Glutamatergic neuron (in vitro differentiated cells): ENCODE data around the gene IMMP2L. TPM values are rescaled to one million over a fixed set of nuclear protein-coding genes. Genes with fewer than 3 reads are reported as not detected.

Source experiments
- DNase-seq: peaks from one replicate; pipeline ENCODE4 v3.0.0; 2022
- H3K27ac Mint-ChIP-seq: one replicate; pipeline ENCODE4 v1.8.0; 2020; ENCODE audit warnings: mild to moderate bottlenecking, mixed read lengths, inconsistent platforms; ENCODE audit not compliant: unreplicated experiment
- H3K27me3 Mint-ChIP-seq: one replicate; pipeline ENCODE4 v1.8.0; 2020; ENCODE audit warnings: mild to moderate bottlenecking, moderate library complexity, mixed read lengths, inconsistent platforms; ENCODE audit not compliant: unreplicated experiment
- H3K36me3 Mint-ChIP-seq: one replicate; pipeline ENCODE4 v1.8.0; 2020; ENCODE audit warnings: mild to moderate bottlenecking, mixed read lengths, inconsistent platforms; ENCODE audit not compliant: unreplicated experiment
- H3K4me1 Mint-ChIP-seq: one replicate; pipeline ENCODE4 v1.8.0; 2020; ENCODE audit warnings: mild to moderate bottlenecking, low read depth, mixed read lengths, inconsistent platforms; ENCODE audit not compliant: unreplicated experiment
- H3K4me3 Mint-ChIP-seq: one replicate; pipeline ENCODE4 v1.8.0; 2020; ENCODE audit warnings: mild to moderate bottlenecking, mixed read lengths, inconsistent platforms; ENCODE audit not compliant: unreplicated experiment
- H3K9me3 Mint-ChIP-seq: one replicate; pipeline ENCODE4 v1.8.0; 2020; ENCODE audit warnings: mild to moderate bottlenecking, moderate library complexity, mixed read lengths, inconsistent platforms; ENCODE audit not compliant: unreplicated experiment
- total RNA-seq: library from RNA; stranded (reverse); fragmentation: NEBNext Ultra II Directional; extraction: Animal tissue kit (Norgen Biotek cat#: 25700); gene quantifications from one replicate; pipeline ENCODE4 v1.2.1, GENCODE V29; 2021; ENCODE audit not compliant: unreplicated experiment
- TF ChIP-seq, protein P1 (sequence below): fragments of 200-600 bp; sonication (generic); IDR thresholded peaks from one replicate; pipeline ENCODE4 v1.5.0; 2021; ENCODE audit not compliant: partially characterized antibody, unreplicated experiment

Gene IMMP2L
- total RNA-seq, 1 donor from 2014 or later, result 9.6 TPM

DNA sequence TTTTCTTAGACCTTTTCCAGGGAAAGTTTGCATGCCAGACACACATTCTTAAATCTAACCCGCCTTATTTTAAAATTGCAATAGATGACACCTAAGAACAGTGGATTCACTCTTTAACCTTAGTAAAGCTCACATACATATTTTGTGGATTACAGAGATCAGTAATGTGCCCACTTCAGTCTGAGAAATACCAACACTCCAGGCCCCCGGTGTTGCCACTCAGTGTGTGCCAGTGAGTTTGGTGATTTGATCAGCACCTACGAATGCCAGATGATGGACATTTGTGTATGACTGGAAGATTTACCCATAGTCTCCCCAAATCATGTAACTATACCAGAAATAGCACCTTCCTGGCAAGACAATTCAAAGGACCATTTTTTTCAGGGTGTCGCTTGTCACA lies 468.8 kb downstream of the IMMP2L start:
- Mint-ChIP-seq H3K27ac (no peak overlapping the region), H3K4me3 (peak overlapping the region; percentile 82)

DNA sequence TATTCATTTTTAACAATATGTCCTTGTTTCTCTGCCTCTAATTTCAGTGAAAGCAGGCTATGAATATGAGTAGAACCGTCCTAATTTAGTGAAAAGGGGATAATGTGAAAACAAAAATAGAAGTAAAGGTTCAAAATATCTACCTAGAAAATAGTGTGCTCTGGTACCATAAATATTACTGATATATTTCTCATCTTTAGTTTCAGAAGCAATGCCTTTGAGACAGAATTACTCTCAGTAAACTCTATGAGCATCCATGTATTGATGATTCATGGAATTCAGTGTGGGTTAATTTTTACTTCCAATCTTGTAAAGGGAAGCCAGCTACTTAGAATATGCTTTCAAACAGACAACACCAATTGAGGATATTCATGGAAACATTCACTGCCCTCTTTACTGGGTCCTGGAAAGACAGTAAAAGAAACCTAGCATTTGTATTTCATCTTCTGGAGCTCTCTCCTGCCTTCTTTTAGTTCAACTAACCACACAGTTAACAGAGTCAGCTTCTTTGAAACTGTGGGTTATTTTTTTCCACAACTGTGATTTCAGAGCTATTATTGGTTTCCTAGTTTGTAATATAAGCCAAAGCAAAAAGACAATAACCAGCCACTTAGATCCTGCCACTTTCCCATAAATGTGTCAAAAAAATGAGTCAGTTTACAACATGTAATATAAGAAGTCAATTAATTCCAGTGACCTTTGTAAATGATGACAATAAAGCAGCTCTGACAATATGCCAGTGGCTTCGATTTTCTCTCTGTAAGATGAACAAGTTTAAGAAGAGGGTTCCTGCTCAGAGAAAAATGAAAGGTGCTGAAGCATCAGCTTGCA lies 469.7 kb downstream of the IMMP2L start:
- Mint-ChIP-seq H3K9me3 (peaks cover 6% of the 10 kb centered on the region), H3K27ac (peak overlapping the region; percentile 86), H3K4me3 (peak overlapping the region; percentile 82), H3K4me1 (peaks cover 40% of the 10 kb centered on the region), H3K27me3 (peaks cover 4% of the 10 kb centered on the region), H3K36me3 (no peaks in the 10 kb centered on the region)
- no peak for DNase-seq
- TF ChIP-seq, protein P1, sequence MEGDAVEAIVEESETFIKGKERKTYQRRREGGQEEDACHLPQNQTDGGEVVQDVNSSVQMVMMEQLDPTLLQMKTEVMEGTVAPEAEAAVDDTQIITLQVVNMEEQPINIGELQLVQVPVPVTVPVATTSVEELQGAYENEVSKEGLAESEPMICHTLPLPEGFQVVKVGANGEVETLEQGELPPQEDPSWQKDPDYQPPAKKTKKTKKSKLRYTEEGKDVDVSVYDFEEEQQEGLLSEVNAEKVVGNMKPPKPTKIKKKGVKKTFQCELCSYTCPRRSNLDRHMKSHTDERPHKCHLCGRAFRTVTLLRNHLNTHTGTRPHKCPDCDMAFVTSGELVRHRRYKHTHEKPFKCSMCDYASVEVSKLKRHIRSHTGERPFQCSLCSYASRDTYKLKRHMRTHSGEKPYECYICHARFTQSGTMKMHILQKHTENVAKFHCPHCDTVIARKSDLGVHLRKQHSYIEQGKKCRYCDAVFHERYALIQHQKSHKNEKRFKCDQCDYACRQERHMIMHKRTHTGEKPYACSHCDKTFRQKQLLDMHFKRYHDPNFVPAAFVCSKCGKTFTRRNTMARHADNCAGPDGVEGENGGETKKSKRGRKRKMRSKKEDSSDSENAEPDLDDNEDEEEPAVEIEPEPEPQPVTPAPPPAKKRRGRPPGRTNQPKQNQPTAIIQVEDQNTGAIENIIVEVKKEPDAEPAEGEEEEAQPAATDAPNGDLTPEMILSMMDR, result no peak

More for the DNA sequence above, 468.8 kb downstream of the IMMP2L start:
- no peaks in the 10 kb centered on the region for H3K36me3 Mint-ChIP-seq
- no peak for DNase-seq
- H3K4me1 Mint-ChIP-seq, result peaks cover 44% of the 10 kb centered on the region
- TF ChIP-seq, protein P1, result no peak
- peaks cover 6% of the 10 kb centered on the region for H3K9me3 Mint-ChIP-seq
- H3K27me3 Mint-ChIP-seq, result peaks cover 4% of the 10 kb centered on the region

DNA sequence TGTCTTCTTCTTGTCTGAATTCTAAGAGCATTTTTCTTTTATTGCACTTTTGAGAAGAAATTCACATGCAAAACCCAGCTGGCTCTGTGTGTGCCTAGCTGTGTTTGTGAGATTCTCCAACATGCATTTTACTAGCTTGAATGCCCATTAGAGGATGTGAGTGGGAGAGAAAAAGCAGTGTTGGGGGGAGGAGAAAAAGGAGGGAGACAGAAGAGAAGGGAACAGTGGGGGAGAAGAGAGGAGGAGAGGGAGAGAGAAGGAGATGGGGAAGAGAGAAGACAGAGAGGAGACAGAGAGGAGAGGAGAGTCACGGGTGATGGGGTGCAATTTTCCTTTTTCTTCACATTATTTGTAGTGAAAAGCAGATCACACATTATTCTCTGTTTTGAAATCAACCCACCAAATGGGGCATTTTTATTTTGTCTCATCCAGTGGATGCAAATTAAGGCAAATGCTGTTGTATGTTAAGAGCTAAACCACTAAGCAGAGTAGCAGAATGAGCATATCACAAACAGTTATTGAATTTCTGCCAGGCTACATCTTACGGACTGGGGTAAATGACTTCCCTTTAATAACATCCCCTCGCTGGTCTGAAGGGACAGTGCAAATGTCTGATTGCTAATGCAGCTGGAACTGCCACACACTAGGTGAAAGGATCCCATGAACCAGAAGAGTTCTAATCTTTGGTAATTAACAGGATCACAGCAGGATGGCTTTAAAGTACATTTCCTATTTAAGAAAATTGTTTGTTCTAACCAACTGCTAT lies 470.5 kb downstream of the IMMP2L start:
- Mint-ChIP-seq H3K9me3 (peaks cover 6% of the 10 kb centered on the region), H3K4me3 (peak overlapping the region; percentile 82), H3K27me3 (peaks cover 4% of the 10 kb centered on the region), H3K4me1 (peaks cover 36% of the 10 kb centered on the region), H3K36me3 (no peaks in the 10 kb centered on the region), H3K27ac (peak overlapping the region; percentile 86)
- no peak for DNase-seq
- TF ChIP-seq, protein P1, result no peak

DNA sequence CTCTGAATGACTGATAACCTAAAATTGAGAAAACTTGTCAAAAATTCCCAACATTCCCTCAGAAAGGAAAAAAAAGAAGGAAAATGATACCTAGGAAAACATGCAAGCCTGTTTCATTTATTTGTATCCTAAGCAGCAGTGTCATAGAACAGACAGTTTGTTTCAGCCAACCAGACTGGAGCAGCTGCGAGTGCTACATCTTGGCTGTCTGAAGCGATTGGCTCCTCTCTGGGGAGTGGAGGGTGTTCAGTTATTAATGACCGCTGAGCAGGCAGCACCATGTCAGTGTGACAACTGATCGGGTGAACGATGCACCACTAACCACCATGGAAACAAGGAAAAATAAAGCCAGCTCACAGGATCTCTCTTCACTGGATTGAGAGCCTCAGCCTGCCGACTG lies 471.4 kb downstream of the IMMP2L start, which contains the start of gene LRRN3:
Gene LRRN3, plus strand, starts transcription at position 282 of the 400 bp plus-strand sequence. CDS start 31,646 bp downstream, outside the sequence.
- DNase-seq, result peak; percentile 77
- TF ChIP-seq, protein P1, result no peak

More for the DNA sequence above, 471.4 kb downstream of the IMMP2L start, which contains the start of gene LRRN3:
- H3K4me1 Mint-ChIP-seq, result peaks cover 30% of the 10 kb centered on the region
- H3K4me3 Mint-ChIP-seq, result peak within 1 kb of the TSS; percentile 82
- peak within 1 kb of the TSS; percentile 86 for H3K27ac Mint-ChIP-seq
- H3K27me3 Mint-ChIP-seq, result peaks cover 4% of the 10 kb centered on the region
- peaks cover 6% of the 10 kb centered on the region for H3K9me3 Mint-ChIP-seq
- H3K36me3 Mint-ChIP-seq, result no peaks in the 10 kb centered on the region
